Measurements from ENCODE around the gene MDM4.

Gene MDM4

DNA sequence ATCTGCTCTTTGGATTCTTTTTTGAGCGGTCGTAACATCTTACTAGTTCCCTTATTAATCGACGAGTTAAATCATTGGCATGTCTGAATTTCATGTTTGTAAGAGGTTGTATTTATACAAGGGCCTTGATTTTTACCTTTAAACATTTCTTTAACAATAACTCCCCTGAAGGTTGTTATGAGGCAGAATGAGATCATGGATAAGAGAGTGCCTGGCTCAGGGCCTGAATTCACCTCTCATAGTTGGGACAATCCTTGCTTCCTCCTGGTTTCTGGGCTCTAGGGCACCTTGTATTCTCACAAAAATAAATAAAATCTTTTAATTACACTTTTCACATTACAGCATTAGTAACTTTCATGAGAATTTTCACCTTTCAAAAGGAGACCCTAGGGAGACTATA, 55.4 kb downstream of the MDM4 start:
- no peak for TF ChIP-seq EZH2phosphoT487 (IDR thresholded peaks at IDR 0.05; ENCODE audit: low read length)
- no peaks in the 10 kb centered on the region for H3F3A ChIP-seq (ENCODE audit: insufficient read depth, low read length)
- no peaks in the 10 kb centered on the region for H3K36me3 ChIP-seq (replicated peaks; ENCODE audit: insufficient read depth, low read length)
- H3K9me3 ChIP-seq (replicated peaks; ENCODE audit: insufficient read depth, low read length) = no peaks in the 10 kb centered on the region
- H3K27ac ChIP-seq (ENCODE audit: low read length) = no peak overlapping the region
- no peaks in the 10 kb centered on the region for H3K9me2 ChIP-seq (replicated peaks; ENCODE audit: insufficient read depth, low read length)
- no peak overlapping the region for H3K4me2 ChIP-seq (ENCODE audit: low read depth, low read length)
- H3K79me2 ChIP-seq (ENCODE audit: low read length) = no peaks in the 10 kb centered on the region
- no peak overlapping the region for H3K4me3 ChIP-seq (ENCODE audit: low read length)
- no peak for DNase-seq
- H3K9ac ChIP-seq (ENCODE audit: low read length) = no peak overlapping the region
- H4K20me1 ChIP-seq (ENCODE audit: insufficient read depth, low read length) = no peaks in the 10 kb centered on the region
- H2AFZ ChIP-seq (ENCODE audit: low read length) = no peak overlapping the region
- peaks cover under 1% of the 10 kb centered on the region; the same call in 1 of the 2 replicates for H3K4me1 ChIP-seq (ENCODE audit: low read length)
- no peaks in the 10 kb centered on the region for H3K27me3 ChIP-seq (replicated peaks; ENCODE audit: insufficient read depth, low read length)

DNA sequence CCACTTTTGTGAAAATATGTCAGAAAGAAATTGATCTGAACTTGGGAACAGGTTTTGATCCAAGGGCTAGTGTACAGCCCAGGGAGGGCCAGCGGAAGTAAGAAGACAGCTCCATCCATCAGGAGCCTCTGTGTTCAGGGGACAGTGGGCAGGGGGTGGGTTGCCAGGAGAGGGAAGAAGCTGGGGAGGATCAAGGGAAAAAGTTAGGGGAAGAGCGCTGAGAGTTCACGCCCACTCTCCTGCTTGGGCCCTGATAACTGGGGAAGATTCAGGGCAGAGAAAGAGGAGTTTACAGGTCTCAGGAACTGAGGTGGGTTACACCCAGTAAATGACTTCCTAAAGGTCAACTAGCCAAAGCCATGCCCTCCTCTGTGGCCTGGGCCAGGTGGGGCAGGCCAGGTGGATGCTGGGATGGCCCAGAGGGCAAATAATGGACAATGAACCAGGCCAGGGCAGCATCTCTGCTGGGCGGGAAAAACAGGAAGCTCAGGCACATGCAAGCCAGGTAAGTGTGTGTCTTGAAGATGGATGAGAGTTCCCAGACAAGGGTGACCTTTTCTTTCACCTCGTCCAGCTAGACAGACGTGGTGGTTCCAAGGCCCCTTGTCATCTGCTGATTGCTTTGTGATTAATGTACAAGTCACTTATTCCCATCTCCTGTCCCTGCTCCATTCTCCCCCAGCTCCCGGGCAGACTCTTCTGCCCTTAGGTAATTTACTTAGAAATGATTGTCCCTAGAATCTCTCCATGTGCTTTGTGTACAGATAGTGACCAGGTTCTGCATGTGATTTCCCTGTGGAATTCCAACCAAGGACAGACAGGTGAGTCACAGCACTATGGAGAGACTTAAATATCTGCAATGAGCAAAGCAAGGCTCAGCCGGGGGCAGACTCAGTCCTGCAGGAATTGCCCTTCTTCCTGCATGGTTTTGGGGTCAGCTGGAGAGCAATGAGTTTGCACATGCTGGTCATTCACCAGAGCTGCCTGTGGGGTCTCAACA, 57.0 kb downstream of the MDM4 start:
- H3K79me2 ChIP-seq (ENCODE audit: low read length) = no peaks in the 10 kb centered on the region
- no peak overlapping the region for H3K9ac ChIP-seq (ENCODE audit: low read length)
- TF ChIP-seq EZH2phosphoT487 (IDR thresholded peaks at IDR 0.05; ENCODE audit: low read length) (no peak), EZH2 (optimal IDR thresholded peaks at IDR 0.05; ENCODE audit: low read depth, low read length) (no peak)
- TF ChIP-seq, protein P1, sequence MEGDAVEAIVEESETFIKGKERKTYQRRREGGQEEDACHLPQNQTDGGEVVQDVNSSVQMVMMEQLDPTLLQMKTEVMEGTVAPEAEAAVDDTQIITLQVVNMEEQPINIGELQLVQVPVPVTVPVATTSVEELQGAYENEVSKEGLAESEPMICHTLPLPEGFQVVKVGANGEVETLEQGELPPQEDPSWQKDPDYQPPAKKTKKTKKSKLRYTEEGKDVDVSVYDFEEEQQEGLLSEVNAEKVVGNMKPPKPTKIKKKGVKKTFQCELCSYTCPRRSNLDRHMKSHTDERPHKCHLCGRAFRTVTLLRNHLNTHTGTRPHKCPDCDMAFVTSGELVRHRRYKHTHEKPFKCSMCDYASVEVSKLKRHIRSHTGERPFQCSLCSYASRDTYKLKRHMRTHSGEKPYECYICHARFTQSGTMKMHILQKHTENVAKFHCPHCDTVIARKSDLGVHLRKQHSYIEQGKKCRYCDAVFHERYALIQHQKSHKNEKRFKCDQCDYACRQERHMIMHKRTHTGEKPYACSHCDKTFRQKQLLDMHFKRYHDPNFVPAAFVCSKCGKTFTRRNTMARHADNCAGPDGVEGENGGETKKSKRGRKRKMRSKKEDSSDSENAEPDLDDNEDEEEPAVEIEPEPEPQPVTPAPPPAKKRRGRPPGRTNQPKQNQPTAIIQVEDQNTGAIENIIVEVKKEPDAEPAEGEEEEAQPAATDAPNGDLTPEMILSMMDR (IDR thresholded peaks at IDR 0.05; ENCODE audit: low read length) = no peak
- H3K27ac ChIP-seq (ENCODE audit: low read length) = no peak overlapping the region
- H3K36me3 ChIP-seq (replicated peaks; ENCODE audit: insufficient read depth, low read length) = no peaks in the 10 kb centered on the region
- no peak overlapping the region for H2AFZ ChIP-seq (ENCODE audit: low read length)
- no peak for DNase-seq
- no peak overlapping the region for H3K4me2 ChIP-seq (ENCODE audit: low read depth, low read length)
- peaks cover 9% of the 10 kb centered on the region for H3K4me1 ChIP-seq (ENCODE audit: low read length)
- no peaks in the 10 kb centered on the region for H3K27me3 ChIP-seq (replicated peaks; ENCODE audit: insufficient read depth, low read length)
- no peaks in the 10 kb centered on the region for H3K9me2 ChIP-seq (replicated peaks; ENCODE audit: insufficient read depth, low read length)
- H4K20me1 ChIP-seq (ENCODE audit: insufficient read depth, low read length) = no peaks in the 10 kb centered on the region
- H3F3A ChIP-seq (ENCODE audit: insufficient read depth, low read length) = peaks cover 5% of the 10 kb centered on the region
- H3K4me3 ChIP-seq (ENCODE audit: low read length) = no peak overlapping the region
- no peaks in the 10 kb centered on the region for H3K9me3 ChIP-seq (replicated peaks; ENCODE audit: insufficient read depth, low read length)

DNA sequence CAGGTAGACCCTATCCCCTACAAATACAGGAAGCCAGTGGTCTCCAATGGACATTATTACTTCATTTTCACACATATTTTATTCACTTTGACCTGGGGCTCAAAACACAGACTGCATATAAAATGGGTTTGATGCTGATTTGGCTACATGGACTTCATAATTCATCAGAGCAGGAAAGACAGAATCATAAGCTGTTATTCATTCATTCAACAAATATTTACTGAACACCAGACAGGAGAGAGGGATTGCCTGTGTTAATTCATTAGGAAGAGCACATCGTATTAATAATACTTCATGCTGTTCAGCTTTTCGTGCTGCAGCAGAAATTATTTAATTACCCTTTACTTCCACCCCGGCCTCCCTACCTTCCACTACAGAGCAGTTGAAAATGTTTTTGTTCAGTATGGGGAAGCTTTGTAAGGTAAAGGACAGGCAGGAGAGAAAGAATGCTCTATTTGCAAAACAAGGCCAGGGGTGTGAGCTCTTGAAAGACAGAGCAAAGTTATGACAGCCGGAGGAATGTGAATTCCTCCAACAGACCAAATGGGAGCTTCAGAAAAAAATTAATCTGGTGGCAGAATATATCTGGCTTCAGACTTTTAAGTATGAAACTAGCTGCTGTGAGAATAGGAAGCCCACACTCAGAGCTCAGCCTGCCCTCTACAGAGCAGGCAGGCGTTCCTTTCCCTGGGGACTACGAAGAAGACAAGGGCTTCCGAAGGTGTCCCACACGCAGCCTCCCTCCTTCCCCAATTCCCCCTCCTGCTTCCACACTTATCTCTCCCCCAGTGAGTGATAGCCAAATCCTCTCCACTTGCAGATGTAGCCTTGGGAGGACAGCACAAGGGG, 58.0 kb downstream of the MDM4 start:
- no peak overlapping the region for H3K4me2 ChIP-seq (ENCODE audit: low read depth, low read length)
- TF ChIP-seq, protein P1 (IDR thresholded peaks at IDR 0.05; ENCODE audit: low read length) = no peak
- TF ChIP-seq EZH2phosphoT487 (IDR thresholded peaks at IDR 0.05; ENCODE audit: low read length) (no peak), EZH2 (optimal IDR thresholded peaks at IDR 0.05; ENCODE audit: low read depth, low read length) (no peak)

More for the DNA sequence above, 58.0 kb downstream of the MDM4 start:
- H3K4me1 ChIP-seq (ENCODE audit: low read length) = peaks cover 14% of the 10 kb centered on the region
- no peaks in the 10 kb centered on the region for H3K79me2 ChIP-seq (ENCODE audit: low read length)
- no peaks in the 10 kb centered on the region for H3K9me3 ChIP-seq (replicated peaks; ENCODE audit: insufficient read depth, low read length)
- H3F3A ChIP-seq (ENCODE audit: insufficient read depth, low read length) = peaks cover 15% of the 10 kb centered on the region
- no peak overlapping the region for H3K4me3 ChIP-seq (ENCODE audit: low read length)
- no peaks in the 10 kb centered on the region for H3K36me3 ChIP-seq (replicated peaks; ENCODE audit: insufficient read depth, low read length)
- no peak for DNase-seq
- H3K27me3 ChIP-seq (replicated peaks; ENCODE audit: insufficient read depth, low read length) = no peaks in the 10 kb centered on the region
- no peaks in the 10 kb centered on the region for H4K20me1 ChIP-seq (ENCODE audit: insufficient read depth, low read length)
- no peaks in the 10 kb centered on the region for H3K9me2 ChIP-seq (replicated peaks; ENCODE audit: insufficient read depth, low read length)
- no peak overlapping the region for H3K27ac ChIP-seq (ENCODE audit: low read length)
- H2AFZ ChIP-seq (ENCODE audit: low read length) = no peak overlapping the region
- no peak overlapping the region for H3K9ac ChIP-seq (ENCODE audit: low read length)
